MM.1S (cell line): Measurements from ENCODE around the gene USP54.

ENCODE experiments used
- DNase-seq: peaks from one replicate; pipeline ENCODE4 v3.0.0-alpha.2; 2015
- H2AFZ ChIP-seq: fragments of 300-600 bp; sonication (generic); 2 replicates; pipeline ENCODE4 v1.6.0; 2016; ENCODE audit warnings: antibody characterized with exemption, low read length
- H3F3A ChIP-seq: fragments of 300-600 bp; sonication (generic); 2 replicates; pipeline ENCODE4 v1.6.1; 2016; ENCODE audit warnings: mild to moderate bottlenecking, antibody characterized with exemption, low read length, moderate library complexity, mixed read lengths; ENCODE audit not compliant: insufficient read depth
- H3K27ac ChIP-seq: fragments of 300-600 bp; sonication (generic); 2 replicates; pipeline ENCODE4 v1.5.1; 2016; ENCODE audit warnings: mild to moderate bottlenecking, low read length
- H3K27me3 ChIP-seq: fragments of 300-600 bp; sonication (generic); replicated peaks from 2 replicates; pipeline ENCODE4 v1.6.0; 2016; ENCODE audit warnings: low read length; ENCODE audit not compliant: insufficient read depth
- H3K36me3 ChIP-seq: fragments of 300-600 bp; sonication (generic); replicated peaks from 2 replicates; pipeline ENCODE4 v1.6.1; 2016; ENCODE audit warnings: mild to moderate bottlenecking, low read length, mixed read lengths; ENCODE audit not compliant: insufficient read depth
- H3K4me1 ChIP-seq: fragments of 300-600 bp; sonication (generic); 2 replicates; pipeline ENCODE4 v1.6.1; 2016; ENCODE audit warnings: low read length, mixed read lengths
- H3K4me2 ChIP-seq: fragments of 300-600 bp; sonication (generic); 2 replicates; pipeline ENCODE4 v1.6.0; 2016; ENCODE audit warnings: low read depth, low read length
- H3K4me3 ChIP-seq: fragments of 300-600 bp; sonication (generic); 2 replicates; pipeline ENCODE4 v1.5.1; 2016; ENCODE audit warnings: low read length, mixed read lengths
- H3K79me2 ChIP-seq: fragments of 300-600 bp; sonication (generic); 2 replicates; pipeline ENCODE4 v1.6.1; 2016; ENCODE audit warnings: mixed run types, low read length, mixed read lengths
- H3K9ac ChIP-seq: fragments of 300-600 bp; sonication (generic); 2 replicates; pipeline ENCODE4 v1.6.1; 2016; ENCODE audit warnings: low read length, mixed read lengths
- H3K9me2 ChIP-seq: fragments of 300-600 bp; sonication (generic); replicated peaks from 2 replicates; pipeline ENCODE4 v1.6.1; 2016; ENCODE audit warnings: mild to moderate bottlenecking, low read length, mixed read lengths; ENCODE audit not compliant: insufficient read depth
- H3K9me3 ChIP-seq: fragments of 300-600 bp; sonication (generic); replicated peaks from 2 replicates; pipeline ENCODE4 v1.6.1; 2016; ENCODE audit warnings: mild to moderate bottlenecking, low read length, mixed read lengths; ENCODE audit not compliant: insufficient read depth
- H4K20me1 ChIP-seq: fragments of 300-600 bp; sonication (generic); 2 replicates; pipeline ENCODE4 v1.6.1; 2016; ENCODE audit warnings: mild to moderate bottlenecking, low read length, moderate library complexity, mixed read lengths; ENCODE audit not compliant: insufficient read depth
- EZH2 ChIP-seq: fragments of 300-600 bp; sonication (generic); optimal IDR thresholded peaks from 2 replicates; pipeline ENCODE3; 2017; ENCODE audit warnings: low read depth, mild to moderate bottlenecking, antibody characterized with exemption, low read length, mixed read lengths
- EZH2phosphoT487 ChIP-seq: fragments of 300-600 bp; sonication (generic); IDR thresholded peaks from 2 replicates; pipeline ENCODE4 v1.6.1; 2018; ENCODE audit warnings: antibody characterized with exemption, low read length
- TF ChIP-seq, protein P1 (sequence below): fragments of 300-600 bp; sonication (generic); IDR thresholded peaks from 2 replicates; pipeline ENCODE4 v1.5.1; 2016; ENCODE audit warnings: antibody characterized with exemption, low read length, mixed read lengths

Gene USP54

DNA sequence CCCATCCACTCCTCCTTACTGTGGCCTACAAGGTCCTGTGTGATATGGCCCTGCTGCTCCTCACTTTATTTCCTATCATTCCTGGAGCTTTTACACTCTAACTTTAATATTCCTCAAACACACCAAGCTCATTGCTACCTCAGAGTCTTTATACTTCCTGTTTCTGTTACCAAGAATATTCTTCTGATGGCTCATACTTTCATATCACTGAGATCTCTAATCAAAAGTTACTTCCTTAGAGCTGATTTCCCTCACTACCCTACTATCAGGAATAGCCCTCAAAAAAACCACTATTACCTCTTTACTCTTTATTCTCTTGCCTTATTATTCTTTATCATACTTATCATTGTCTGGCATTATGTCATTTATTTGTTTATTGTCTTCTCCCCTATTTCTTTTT lies 89.5 kb downstream of the USP54 start:
- Histone ChIP-seq H3K4me1 (peaks cover 18% of the 10 kb centered on the region), H3K36me3 (no peaks in the 10 kb centered on the region), H3K4me2 (peak overlapping the region; percentile 80), H3K27ac (peak overlapping the region; percentile 54; the same call in 1 of the 2 replicates), H3K4me3 (peak overlapping the region; percentile 26), H3F3A (peaks cover 8% of the 10 kb centered on the region; the same call in 1 of the 2 replicates), H2AFZ (peak overlapping the region; percentile 57), H4K20me1 (no peaks in the 10 kb centered on the region), H3K9me3 (no peaks in the 10 kb centered on the region), H3K9me2 (no peaks in the 10 kb centered on the region), H3K9ac (no peak overlapping the region; the same call in 1 of the 2 replicates), H3K79me2 (no peaks in the 10 kb centered on the region), H3K27me3 (no peaks in the 10 kb centered on the region)
- TF ChIP-seq, protein P1, sequence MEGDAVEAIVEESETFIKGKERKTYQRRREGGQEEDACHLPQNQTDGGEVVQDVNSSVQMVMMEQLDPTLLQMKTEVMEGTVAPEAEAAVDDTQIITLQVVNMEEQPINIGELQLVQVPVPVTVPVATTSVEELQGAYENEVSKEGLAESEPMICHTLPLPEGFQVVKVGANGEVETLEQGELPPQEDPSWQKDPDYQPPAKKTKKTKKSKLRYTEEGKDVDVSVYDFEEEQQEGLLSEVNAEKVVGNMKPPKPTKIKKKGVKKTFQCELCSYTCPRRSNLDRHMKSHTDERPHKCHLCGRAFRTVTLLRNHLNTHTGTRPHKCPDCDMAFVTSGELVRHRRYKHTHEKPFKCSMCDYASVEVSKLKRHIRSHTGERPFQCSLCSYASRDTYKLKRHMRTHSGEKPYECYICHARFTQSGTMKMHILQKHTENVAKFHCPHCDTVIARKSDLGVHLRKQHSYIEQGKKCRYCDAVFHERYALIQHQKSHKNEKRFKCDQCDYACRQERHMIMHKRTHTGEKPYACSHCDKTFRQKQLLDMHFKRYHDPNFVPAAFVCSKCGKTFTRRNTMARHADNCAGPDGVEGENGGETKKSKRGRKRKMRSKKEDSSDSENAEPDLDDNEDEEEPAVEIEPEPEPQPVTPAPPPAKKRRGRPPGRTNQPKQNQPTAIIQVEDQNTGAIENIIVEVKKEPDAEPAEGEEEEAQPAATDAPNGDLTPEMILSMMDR = no peak
- no peak for TF ChIP-seq EZH2
- DNase-seq = peak; percentile 26

DNA sequence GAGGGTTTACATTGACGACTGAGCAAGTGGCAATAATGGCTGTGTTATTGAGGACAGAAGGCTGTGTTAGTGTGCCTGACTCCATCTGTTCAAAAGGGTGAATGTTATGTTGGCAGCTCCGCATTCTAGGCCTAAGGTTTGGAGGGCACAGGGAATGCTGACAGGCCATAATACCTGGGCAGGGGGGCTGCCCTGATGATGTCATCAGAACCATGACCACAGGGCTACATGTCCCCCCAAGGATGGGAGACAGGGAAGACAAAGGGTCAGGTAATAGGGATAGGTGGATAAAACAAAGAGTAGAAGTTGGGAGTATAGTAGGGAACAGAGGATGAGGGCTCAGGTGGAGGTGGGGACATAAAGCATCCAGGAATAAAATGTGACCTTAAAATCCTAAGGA lies 93.5 kb downstream of the USP54 start:
- no peaks in the 10 kb centered on the region for H3K27me3 ChIP-seq
- no peak overlapping the region for H3K4me2 ChIP-seq
- H3K9me2 ChIP-seq = no peaks in the 10 kb centered on the region
- peaks cover 28% of the 10 kb centered on the region for H3K4me1 ChIP-seq
- H3K9ac ChIP-seq = no peak overlapping the region
- TF ChIP-seq EZH2phosphoT487 (no peak), EZH2 (no peak)
- TF ChIP-seq, protein P1 = no peak
- no peaks in the 10 kb centered on the region for H3K36me3 ChIP-seq
- no peak overlapping the region for H3K4me3 ChIP-seq
- H3K79me2 ChIP-seq = peaks cover 25% of the 10 kb centered on the region
- H4K20me1 ChIP-seq = no peaks in the 10 kb centered on the region
- no peaks in the 10 kb centered on the region for H3K9me3 ChIP-seq
- DNase-seq = no peak
- peaks cover 16% of the 10 kb centered on the region for H3F3A ChIP-seq
- no peak overlapping the region for H3K27ac ChIP-seq
- no peak overlapping the region for H2AFZ ChIP-seq

DNA sequence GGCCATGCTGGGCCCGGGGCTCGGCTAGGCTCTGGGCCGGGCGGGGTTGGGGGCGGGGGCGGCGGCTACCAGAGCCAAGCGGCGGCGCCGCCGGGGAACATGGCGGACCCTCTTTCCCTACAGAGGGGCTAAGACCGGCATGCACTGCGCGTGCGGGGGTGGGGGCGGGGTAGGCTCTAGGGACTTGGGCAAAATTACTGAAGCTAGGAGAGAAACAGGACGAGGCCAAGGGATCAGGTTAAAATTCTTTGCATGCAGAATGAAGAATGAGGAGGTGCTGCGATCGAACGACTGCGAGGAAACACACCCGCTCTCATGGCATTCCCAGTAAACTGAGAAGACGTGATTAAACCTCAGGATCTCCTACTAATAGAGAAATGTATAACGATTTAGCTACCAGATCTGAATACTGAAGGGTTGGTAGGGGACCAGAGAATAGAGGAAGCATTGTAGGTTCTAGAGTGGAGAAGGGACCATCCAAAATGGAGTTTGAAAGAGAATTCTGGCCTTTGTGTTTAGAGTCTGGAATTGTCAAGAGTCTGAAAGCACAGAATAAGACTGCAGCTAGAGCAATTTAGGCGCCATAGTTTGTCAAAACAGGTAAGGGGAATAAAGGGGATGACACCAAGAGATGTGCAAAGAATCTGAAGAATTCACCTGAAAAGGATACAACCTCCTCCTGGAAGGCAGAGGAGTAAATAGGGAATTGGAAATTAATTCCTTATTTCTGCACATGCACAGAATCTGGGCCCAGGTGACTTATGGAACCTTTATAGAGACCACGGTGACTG lies 95.1 kb downstream of the USP54 start, which contains the start of gene PPP3CB:
PPP3CB (minus strand) TSS at position 141 of the 791 bp plus-strand sequence; CDS start at position 6, 135 bp downstream.
- Histone ChIP-seq H3K27me3 (no peaks in the 10 kb centered on the region), H3K9me3 (no peaks in the 10 kb centered on the region), H3K4me1 (peaks cover 17% of the 10 kb centered on the region), H2AFZ (peak within 1 kb of the TSS; percentile 55), H3K4me2 (peak within 1 kb of the TSS; percentile 91), H3K9me2 (no peaks in the 10 kb centered on the region), H3K27ac (peak within 1 kb of the TSS; percentile 85), H3K79me2 (peaks cover 38% of the 10 kb centered on the region), H3K4me3 (peak within 1 kb of the TSS; percentile 75), H4K20me1 (no peaks in the 10 kb centered on the region), H3F3A (peaks cover 9% of the 10 kb centered on the region), H3K9ac (peak within 1 kb of the TSS; percentile 80), H3K36me3 (no peaks in the 10 kb centered on the region)
- no peak for TF ChIP-seq EZH2phosphoT487
- peak; percentile 95 for DNase-seq
